ENCODE data around the gene CGB1.
"Not testable (repeated sequence)": the region's sequence is repeated elsewhere in the genome, so short reads cannot be mapped to it uniquely, and the experiment has no call there.

Gene CGB1

GRCh38 chr19:49020931-49021895, 15.5 kb downstream of the CGB1 start:
- DNase-seq, result no peak

- DNase-seq, result no peak
Observed at GRCh38 chr19:49020342-49020741, 16.4 kb downstream of the CGB1 start.

- DNase-seq, result peak; percentile 67
Observed at GRCh38 chr19:49019242-49019932, 17.3 kb downstream of the CGB1 start.

GRCh38 chr19:49018388-49019241, 18.1 kb downstream of the CGB1 start:
- not testable (repeated sequence) for DNase-seq

- DNase-seq, result no peak
Observed at GRCh38 chr19:49017666-49018351, 18.9 kb downstream of the CGB1 start.

- no peak for DNase-seq
Observed at GRCh38 chr19:49017041-49017665, 19.5 kb downstream of the CGB1 start, which contains the start of gene LHB. Gene LHB, minus strand, starts transcription at chr19:49017091. Its CDS starts 10 bp downstream, at chr19:49017081.

- DNase-seq, result no peak
Observed at GRCh38 chr19:49016067-49016839, 20.4 kb downstream of the CGB1 start.

- DNase-seq, result no peak
Observed at GRCh38 chr19:49014870-49015255, 21.8 kb downstream of the CGB1 start.

GRCh38 chr19:49014123-49014869, 22.4 kb downstream of the CGB1 start:
- DNase-seq, result no peak

GRCh38 chr19:49011194-49011593, 25.5 kb downstream of the CGB1 start:
- no peak for DNase-seq

- no peak for DNase-seq
Observed at GRCh38 chr19:49010453-49010852, 26.2 kb downstream of the CGB1 start.

- DNase-seq, result no peak
Observed at GRCh38 chr19:49009828-49010227, 26.9 kb downstream of the CGB1 start.

GRCh38 chr19:49006905-49007304, 29.8 kb downstream of the CGB1 start:
- no peak for DNase-seq

- no peak for DNase-seq
Observed at GRCh38 chr19:49004964-49005614, 31.6 kb downstream of the CGB1 start.

GRCh38 chr19:49004133-49004532, 32.6 kb downstream of the CGB1 start:
- DNase-seq, result no peak

GRCh38 chr19:48999481-49000325, 37.0 kb downstream of the CGB1 start:
- no peak for DNase-seq

- DNase-seq, result peak; percentile 35
Observed at GRCh38 chr19:48997972-48998371, 38.7 kb downstream of the CGB1 start.

- DNase-seq, result no peak
Observed at GRCh38 chr19:48994035-48994386, 42.7 kb downstream of the CGB1 start.

Measured in NCI-H774 (cell line).